ENCODE data around the gene TPRN.

The TPRN gene

DNA sequence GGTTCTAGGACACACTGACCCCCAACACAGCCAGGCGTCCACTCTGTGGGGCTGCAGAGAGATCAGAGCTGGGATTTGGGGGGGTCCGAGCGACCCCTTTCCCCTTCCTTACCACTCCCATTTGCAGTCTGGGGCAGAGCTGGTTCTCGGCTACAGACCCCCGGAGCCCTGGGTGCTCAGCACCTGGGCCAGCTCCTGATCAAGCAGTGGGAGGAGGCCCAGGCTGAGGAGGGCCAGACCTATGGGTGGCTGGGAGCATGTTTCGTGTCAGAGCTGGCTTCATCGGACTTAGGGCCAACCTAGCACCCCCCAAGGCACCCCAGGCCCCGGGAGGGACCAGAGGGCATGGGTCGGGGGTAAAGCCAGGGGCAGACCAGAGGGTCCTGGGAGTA is 54.0 kb downstream of the TPRN start:
- DNase-seq: no peak
- Mint-ChIP-seq H3K27me3 (ENCODE audit: low read depth, poor library complexity) (peaks cover 75% of the 10 kb centered on the region), H3K4me1 (no peaks in the 10 kb centered on the region), H3K4me3 (no peak overlapping the region), H3K36me3 (ENCODE audit: low read depth) (no peaks in the 10 kb centered on the region), H3K27ac (no peak overlapping the region), H3K9me3 (peaks cover 12% of the 10 kb centered on the region)
- TF ChIP-seq CTCF (IDR thresholded peaks at IDR 0.05): no peak

GRCh38 chr9:137145731-137146526 is 54.6 kb downstream of the TPRN start:
- Mint-ChIP-seq H3K27ac (no peak overlapping the region), H3K36me3 (ENCODE audit: low read depth) (no peaks in the 10 kb centered on the region), H3K27me3 (ENCODE audit: low read depth, poor library complexity) (peaks cover 81% of the 10 kb centered on the region)

GRCh38 chr9:137143459-137143858 is 57.1 kb downstream of the TPRN start:
- H3K4me3 Mint-ChIP-seq: no peak overlapping the region
- H3K36me3 Mint-ChIP-seq (ENCODE audit: low read depth): no peaks in the 10 kb centered on the region
- H3K27ac Mint-ChIP-seq: no peak overlapping the region
- DNase-seq: no peak
- TF ChIP-seq CTCF (IDR thresholded peaks at IDR 0.05): no peak
- H3K27me3 Mint-ChIP-seq (ENCODE audit: low read depth, poor library complexity): peaks cover 83% of the 10 kb centered on the region
- H3K4me1 Mint-ChIP-seq: no peaks in the 10 kb centered on the region
- H3K9me3 Mint-ChIP-seq: no peaks in the 10 kb centered on the region

More at GRCh38 chr9:137145731-137146526, 54.6 kb downstream of the TPRN start:
- peaks cover 8% of the 10 kb centered on the region for H3K9me3 Mint-ChIP-seq
- H3K4me1 Mint-ChIP-seq: no peaks in the 10 kb centered on the region
- H3K4me3 Mint-ChIP-seq: no peak overlapping the region
- no peak for DNase-seq
- TF ChIP-seq CTCF (IDR thresholded peaks at IDR 0.05): no peak

DNA sequence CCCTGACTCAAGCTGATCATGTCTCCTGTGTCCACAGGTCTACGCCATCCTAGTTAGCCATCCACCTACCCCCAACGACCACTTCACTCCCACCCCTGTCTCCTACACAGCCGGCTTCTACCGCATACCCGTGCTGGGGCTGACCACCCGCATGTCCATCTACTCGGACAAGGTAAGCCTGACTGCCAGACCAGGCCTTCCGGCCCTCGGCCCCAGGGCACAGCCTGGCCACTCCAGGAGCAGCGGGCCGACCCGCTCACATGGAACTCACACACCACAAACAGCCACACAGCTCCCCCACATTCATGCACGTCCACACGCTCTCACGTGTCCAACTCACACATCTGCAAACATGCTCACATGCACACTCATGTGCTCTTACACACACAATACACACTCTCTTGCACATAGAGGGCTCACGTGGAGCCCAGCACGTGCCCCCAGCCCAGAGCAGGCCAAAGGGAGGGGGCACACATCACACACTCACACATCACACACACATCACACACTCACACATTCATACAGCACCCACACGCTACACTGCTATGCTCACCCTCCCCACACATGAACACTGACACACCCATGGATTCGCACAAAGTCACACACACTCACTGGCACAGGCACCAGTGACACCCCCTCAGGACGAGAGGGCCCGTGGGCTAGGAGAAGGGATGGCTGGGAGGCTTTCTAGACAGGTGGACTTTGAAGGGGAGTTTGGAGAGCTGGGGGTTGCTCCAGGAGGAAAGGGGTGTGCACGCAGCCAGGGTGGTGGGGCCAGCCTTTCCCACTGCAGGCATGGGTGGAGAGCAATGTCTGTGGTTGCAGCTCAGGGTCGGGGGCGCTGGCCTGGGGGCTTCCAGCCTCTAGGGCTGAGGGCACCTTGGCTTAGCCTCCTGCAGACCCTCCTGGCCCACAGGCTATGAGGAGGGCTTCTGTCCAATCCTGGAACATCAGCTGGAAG is 58.3 kb downstream of the TPRN start:
- peaks cover 88% of the 10 kb centered on the region for H3K27me3 Mint-ChIP-seq (ENCODE audit: low read depth, poor library complexity)
- no peak for TF ChIP-seq CTCF (IDR thresholded peaks at IDR 0.05)
- no peak overlapping the region for H3K27ac Mint-ChIP-seq
- no peaks in the 10 kb centered on the region for H3K4me1 Mint-ChIP-seq
- H3K9me3 Mint-ChIP-seq: no peaks in the 10 kb centered on the region
- H3K4me3 Mint-ChIP-seq: no peak overlapping the region
- H3K36me3 Mint-ChIP-seq (ENCODE audit: low read depth): no peaks in the 10 kb centered on the region
- no peak for DNase-seq
